ENCODE measurements around the gene DEPP1. TPM values are rescaled to one million over a fixed set of nuclear protein-coding genes. Genes with fewer than 3 reads are reported as not detected.

The DEPP1 gene
- total and polyA plus RNA-seq, 2 of the 13 experiments (the other 11 are each of a cell fraction or from before 2014, with no cell fraction given) = 14.8 to 270 TPM

DNA sequence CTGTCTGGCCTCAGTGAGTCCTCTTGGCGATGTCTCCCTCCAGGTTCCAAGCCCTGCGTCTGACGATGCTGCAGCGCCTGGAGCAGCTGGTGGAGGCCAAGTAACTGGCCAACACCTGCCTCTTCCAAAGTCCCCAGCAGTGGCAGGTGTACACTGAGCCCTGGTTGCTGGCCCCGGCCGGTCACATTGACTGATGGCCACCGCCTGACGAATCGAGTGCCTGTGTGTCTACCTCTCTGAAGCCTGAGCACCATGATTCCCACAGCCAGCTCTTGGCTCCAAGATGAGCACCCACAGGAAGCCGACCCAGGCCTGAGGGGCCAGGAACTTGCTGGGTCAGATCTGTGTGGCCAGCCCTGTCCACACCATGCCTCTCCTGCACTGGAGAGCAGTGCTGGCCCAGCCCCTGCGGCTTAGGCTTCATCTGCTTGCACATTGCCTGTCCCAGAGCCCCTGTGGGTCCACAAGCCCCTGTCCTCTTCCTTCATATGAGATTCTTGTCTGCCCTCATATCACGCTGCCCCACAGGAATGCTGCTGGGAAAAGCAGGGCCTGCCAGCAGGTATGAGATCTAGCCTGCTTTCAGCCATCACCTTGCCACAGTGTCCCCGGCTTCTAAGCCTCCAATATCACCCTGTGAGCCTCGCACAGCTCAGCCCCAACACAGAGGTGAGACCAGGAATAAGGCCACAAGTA, 14.8 kb upstream of the DEPP1 start:
- H3K4me3 ChIP-seq (replicated peaks in 1 of 3; ENCODE audit: insufficient read depth in 1 of 3, low read depth in 2 of 3, low read length in 3 of 3) = no peak overlapping the region
- H4K20me1 ChIP-seq (ENCODE audit: insufficient read depth, low read length) = no peaks in the 10 kb centered on the region
- H3K36me3 ChIP-seq (replicated peaks in 1 of 2; ENCODE audit: control insufficient read depth in 1 of 2, insufficient read depth in 2 of 2, low read length in 2 of 2) = peaks cover 14 to 25% of the 10 kb centered on the region in 2 experiments; a peak in 3 of 5 replicates
- ATAC-seq = no peak
- peak overlapping the region; percentile 92 for H3K27ac ChIP-seq (ENCODE audit: extremely low read length, insufficient read depth, low read length)
- no peak for FAIRE-seq
- TF ChIP-seq RBFOX2 (IDR thresholded peaks at IDR 0.05; ENCODE audit: low read depth, low read length) = 0 out of 2 replicates have a peak, but pooled peaks have one; percentile 28
- no peak for TF ChIP-seq CENPT (CRISPR knock-in tag; IDR thresholded peaks at IDR 0.05; ENCODE audit: low read depth)
- TF ChIP-seq MAZ (IDR thresholded peaks at IDR 0.05; ENCODE audit: borderline replicate concordance, low read depth, low read length) = no peak
- TF ChIP-seq MAZ (CRISPR knock-in tag; IDR thresholded peaks at IDR 0.05; ENCODE audit: low read depth) = 0 out of 2 replicates have a peak, but pooled peaks have one; percentile 2
- TF ChIP-seq, protein P1, sequence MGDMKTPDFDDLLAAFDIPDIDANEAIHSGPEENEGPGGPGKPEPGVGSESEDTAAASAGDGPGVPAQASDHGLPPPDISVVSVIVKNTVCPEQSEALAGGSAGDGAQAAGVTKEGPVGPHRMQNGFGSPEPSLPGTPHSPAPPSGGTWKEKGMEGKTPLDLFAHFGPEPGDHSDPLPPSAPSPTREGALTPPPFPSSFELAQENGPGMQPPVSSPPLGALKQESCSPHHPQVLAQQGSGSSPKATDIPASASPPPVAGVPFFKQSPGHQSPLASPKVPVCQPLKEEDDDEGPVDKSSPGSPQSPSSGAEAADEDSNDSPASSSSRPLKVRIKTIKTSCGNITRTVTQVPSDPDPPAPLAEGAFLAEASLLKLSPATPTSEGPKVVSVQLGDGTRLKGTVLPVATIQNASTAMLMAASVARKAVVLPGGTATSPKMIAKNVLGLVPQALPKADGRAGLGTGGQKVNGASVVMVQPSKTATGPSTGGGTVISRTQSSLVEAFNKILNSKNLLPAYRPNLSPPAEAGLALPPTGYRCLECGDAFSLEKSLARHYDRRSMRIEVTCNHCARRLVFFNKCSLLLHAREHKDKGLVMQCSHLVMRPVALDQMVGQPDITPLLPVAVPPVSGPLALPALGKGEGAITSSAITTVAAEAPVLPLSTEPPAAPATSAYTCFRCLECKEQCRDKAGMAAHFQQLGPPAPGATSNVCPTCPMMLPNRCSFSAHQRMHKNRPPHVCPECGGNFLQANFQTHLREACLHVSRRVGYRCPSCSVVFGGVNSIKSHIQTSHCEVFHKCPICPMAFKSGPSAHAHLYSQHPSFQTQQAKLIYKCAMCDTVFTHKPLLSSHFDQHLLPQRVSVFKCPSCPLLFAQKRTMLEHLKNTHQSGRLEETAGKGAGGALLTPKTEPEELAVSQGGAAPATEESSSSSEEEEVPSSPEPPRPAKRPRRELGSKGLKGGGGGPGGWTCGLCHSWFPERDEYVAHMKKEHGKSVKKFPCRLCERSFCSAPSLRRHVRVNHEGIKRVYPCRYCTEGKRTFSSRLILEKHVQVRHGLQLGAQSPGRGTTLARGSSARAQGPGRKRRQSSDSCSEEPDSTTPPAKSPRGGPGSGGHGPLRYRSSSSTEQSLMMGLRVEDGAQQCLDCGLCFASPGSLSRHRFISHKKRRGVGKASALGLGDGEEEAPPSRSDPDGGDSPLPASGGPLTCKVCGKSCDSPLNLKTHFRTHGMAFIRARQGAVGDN (CRISPR knock-in tag; IDR thresholded peaks at IDR 0.05) = peak; percentile 35
- TF ChIP-seq AGO2 (optimal IDR thresholded peaks at IDR 0.05; ENCODE audit: low read depth, low read length) = peak; percentile 64
- TF ChIP-seq ARHGAP35 (CRISPR knock-in tag; IDR thresholded peaks at IDR 0.05; ENCODE audit: borderline replicate concordance) = no peak
- intact Hi-C loops (cut with micrococcal nuclease; ENCODE audit: unreplicated experiment) = loop anchor here (5.0 kb wide), 1 partner anchor 61 kb away; no protein-coding TSS in a partner anchor
- no peaks in the 10 kb centered on the region for H3K79me2 ChIP-seq (ENCODE audit: insufficient read depth, low read length)
- DNase-seq (ENCODE audit: low spot score) = no peak
- 0 out of 2 replicates have a peak overlapping the region, but pooled peaks have one; percentile 9 for H3K4me2 ChIP-seq (ENCODE audit: low read depth, low read length)
- H3K9ac ChIP-seq (ENCODE audit: insufficient read depth, low read depth, low read length) = peak overlapping the region; percentile 29; the same call in 1 of the 2 replicates
- peaks cover 96% of the 10 kb centered on the region for H3K4me1 ChIP-seq (ENCODE audit: insufficient read depth, low read length)
- H2AFZ ChIP-seq (ENCODE audit: low read length) = no peak overlapping the region
- POLR2A ChIA-PET = interaction anchor here (1.0 to 12.0 kb wide), 4 partner anchors 12 to 61 kb away, joined by 5 to 863 read pairs (median 24); partner anchors contain the start of genes DEPP1 and RASSF4
- in situ Hi-C loops (cut with HindIII; ENCODE audit: extremely low pct_ligation_motif_present, low pct_unique_long_range_greater_than_20kb) = no loop called here
- CTCF ChIA-PET (ENCODE audit: low intra/inter-chr PET ratio, low total read pairs) = no interaction called here
- WGBS (ENCODE audit: low lambda C conversion rate) = 100% methylated on average over 3 of the region's 14 CpGs
- H3K27me3 ChIP-seq (ENCODE audit: control insufficient read depth in 1 of 2, insufficient read depth in 2 of 2, low read length in 2 of 2) = no peaks in the 10 kb centered on the region
- H3K9me3 ChIP-seq (ENCODE audit: low read length) = no peaks in the 10 kb centered on the region
- no TSS peak for BruUV-seq (replicated peaks)
